Psoas muscle (tissue), 8 donors: Measurements from ENCODE around the gene XYLB. TPM values are rescaled to one million over a fixed set of nuclear protein-coding genes. Genes with fewer than 3 reads are reported as not detected.

ENCODE experiments used
- ATAC-seq, 4 donors: fragments of 200-7000 bp; cut with Tn5 transposase; one replicate each; pipeline ENCODE4 v1.9.1; 2020; ENCODE audit warnings: moderate library complexity in 3 of 4, mild to moderate bottlenecking in 2 of 4
- DNase-seq, 2 donors: peaks; one replicate each; pipeline ENCODE4 v3.0.0-alpha.2; 2020
- H3K27ac ChIP-seq: fragments of 200-600 bp; one replicate; pipeline ENCODE4 v1.8.0; 2022
- H3K27me3 ChIP-seq, 3 donors: fragments of 200-600 bp in 1 of 3; one replicate each; pipeline versions ENCODE4 v1.6.1 to v1.8.0; 2013 to 2022; ENCODE audit warnings: low read length in 2 of 3, mild to moderate bottlenecking in 2 of 3, moderate library complexity in 1 of 3; ENCODE audit not compliant: insufficient read depth in 3 of 3
- H3K36me3 ChIP-seq, 2 donors: fragments of 200-600 bp in 1 of 2; one replicate each; pipeline versions ENCODE4 v1.6.1 to v1.8.0; 2013 to 2022; ENCODE audit warnings: low read depth in 1 of 2, mild to moderate bottlenecking in 1 of 2, moderate library complexity in 1 of 2; ENCODE audit not compliant: insufficient read depth in 1 of 2
- H3K4me1 ChIP-seq: fragments of 200-600 bp; one replicate; pipeline ENCODE4 v1.8.0; 2022
- H3K4me3 ChIP-seq: fragments of 200-600 bp; one replicate; pipeline ENCODE4 v1.8.0; 2022; ENCODE audit warnings: mild to moderate bottlenecking
- H3K9me3 ChIP-seq: fragments of 200-600 bp; one replicate; pipeline ENCODE4 v1.8.0; 2022
- WGBS, 3 donors: extraction: QIAGEN DNeasy Blood & Tissue Kit; methylation state at CpG; one replicate each; pipeline versions ENCODE4 v1.1.6 to v1.1.7; 2013; 5-methylcytosine and 5-hydroxymethylcytosine counted together
- intact Hi-C, 2 donors: fragments of 100-400 bp; cut with DNase I; formaldehyde crosslinking; loops; one replicate each; pipeline versions ENCODE4 v1.11.0 to v1.14.2; 2022
- polyA plus RNA-seq, 3 donors: library from polyadenylated mRNA; stranded (reverse); fragments of 200-250 nt; gene quantifications; one replicate each; pipeline ENCODE4 v1.2.3, GENCODE V29; 2013
- total RNA-seq, 4 donors: library from RNA; stranded (reverse); fragmentation: NEBNext Ultra II Directional in 2 of 4; extraction: Animal tissue kit (Norgen Biotek cat#: 25700) in 2 of 4; gene quantifications; one replicate each; pipeline versions ENCODE4 v1.2.1 to v1.2.4, GENCODE V29; 2021 to 2023
- TF ChIP-seq, protein P1 (sequence below): fragments of 200-600 bp; IDR thresholded peaks from one replicate; pipeline ENCODE4 v1.8.0; 2022; ENCODE audit warnings: antibody characterized with exemption
- donor health status: healthy with polysubstance abuse.
- donor health status: DM: no; HTN: no; CAD: no; lungs with moderate emphysema.
- donor health status: Bipolar disorder and iron deficiency.
- donor health status: healthy.
- donor health status: DM: yes; HTN: yes; CAD: no.
- donor health status: DM: no; HTN: no; CAD: no.
- donor health status: DM: no; HTN: no; CAD: no.
- donor health status: DM: yes; HTN: yes; CAD: no.

XYLB gene
- total and polyA plus RNA-seq, 7 donors: 0.11 to 1.3 (median 0.78) TPM

DNA sequence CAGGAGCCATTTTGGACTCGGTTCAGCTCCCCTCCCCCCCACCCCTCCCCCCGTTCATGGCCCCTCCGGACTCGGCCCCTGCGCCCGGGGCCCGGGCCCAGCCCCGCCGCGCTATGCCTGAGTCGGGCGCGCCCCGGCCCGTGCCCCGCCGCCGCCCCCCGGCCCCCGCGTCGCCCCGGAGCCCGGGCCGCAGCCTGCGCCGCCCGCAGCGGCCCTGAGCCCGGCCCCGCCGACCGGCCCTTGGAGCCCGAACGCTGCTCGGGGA, 107.3 kb downstream of the XYLB start:
- DNase-seq (no peak), ATAC-seq (no peak)
- H3K36me3 ChIP-seq: no peaks in the 10 kb centered on the region
- peaks cover 35% of the 10 kb centered on the region for H3K4me1 ChIP-seq
- intact Hi-C loops: loop anchor here in 1 of 2 donors (10.0 kb wide), 1 partner anchor 319 kb away; the partner anchor contains the start of genes ACAA1 and MYD88
- H3K9me3 ChIP-seq: no peaks in the 10 kb centered on the region
- 1% methylated on average over 15 to 36 of the region's 36 CpGs for WGBS, 3 donors
- H3K27ac ChIP-seq: peak overlapping the region; percentile 96
- H3K4me3 ChIP-seq: peak overlapping the region; percentile 95
- no peaks in the 10 kb centered on the region for H3K27me3 ChIP-seq
- TF ChIP-seq, protein P1, sequence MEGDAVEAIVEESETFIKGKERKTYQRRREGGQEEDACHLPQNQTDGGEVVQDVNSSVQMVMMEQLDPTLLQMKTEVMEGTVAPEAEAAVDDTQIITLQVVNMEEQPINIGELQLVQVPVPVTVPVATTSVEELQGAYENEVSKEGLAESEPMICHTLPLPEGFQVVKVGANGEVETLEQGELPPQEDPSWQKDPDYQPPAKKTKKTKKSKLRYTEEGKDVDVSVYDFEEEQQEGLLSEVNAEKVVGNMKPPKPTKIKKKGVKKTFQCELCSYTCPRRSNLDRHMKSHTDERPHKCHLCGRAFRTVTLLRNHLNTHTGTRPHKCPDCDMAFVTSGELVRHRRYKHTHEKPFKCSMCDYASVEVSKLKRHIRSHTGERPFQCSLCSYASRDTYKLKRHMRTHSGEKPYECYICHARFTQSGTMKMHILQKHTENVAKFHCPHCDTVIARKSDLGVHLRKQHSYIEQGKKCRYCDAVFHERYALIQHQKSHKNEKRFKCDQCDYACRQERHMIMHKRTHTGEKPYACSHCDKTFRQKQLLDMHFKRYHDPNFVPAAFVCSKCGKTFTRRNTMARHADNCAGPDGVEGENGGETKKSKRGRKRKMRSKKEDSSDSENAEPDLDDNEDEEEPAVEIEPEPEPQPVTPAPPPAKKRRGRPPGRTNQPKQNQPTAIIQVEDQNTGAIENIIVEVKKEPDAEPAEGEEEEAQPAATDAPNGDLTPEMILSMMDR: no peak

DNA sequence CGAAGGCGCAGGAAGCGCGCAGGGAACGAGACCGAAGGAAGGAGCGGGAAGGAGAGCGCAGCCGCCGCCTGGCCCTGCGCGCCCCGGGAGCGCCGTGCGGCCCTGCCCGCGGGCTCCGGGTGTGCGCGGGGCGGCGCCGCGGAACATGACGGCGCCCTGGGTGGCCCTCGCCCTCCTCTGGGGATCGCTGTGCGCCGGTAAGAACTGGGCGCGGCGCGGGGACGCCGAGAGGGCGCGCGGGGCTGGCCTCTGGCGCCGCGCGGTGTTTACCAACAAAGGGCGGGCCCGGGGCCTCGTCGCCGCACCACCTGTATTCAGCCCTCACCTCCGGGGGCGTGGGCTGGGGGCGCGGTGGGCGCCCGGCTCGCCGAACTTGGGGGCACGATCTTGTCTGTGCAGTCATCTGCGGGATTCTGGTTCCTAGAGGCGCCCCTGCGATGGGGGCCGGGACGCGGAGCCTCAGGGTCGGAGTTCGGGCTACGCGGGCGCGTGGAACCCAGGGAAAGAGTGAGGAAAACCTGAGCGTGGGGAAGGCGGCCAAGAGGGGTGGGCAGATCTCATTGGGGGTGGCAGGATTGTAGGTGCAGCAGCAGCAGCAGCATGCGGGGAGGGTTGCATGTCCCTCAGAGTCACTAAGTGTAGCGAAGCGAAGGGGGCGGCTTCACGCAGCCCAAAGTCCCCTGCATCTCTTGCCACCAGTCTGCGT, 107.7 kb downstream of the XYLB start:
- H3K4me3 ChIP-seq: peak overlapping the region; percentile 95
- peaks cover 40% of the 10 kb centered on the region for H3K4me1 ChIP-seq
- H3K9me3 ChIP-seq: no peaks in the 10 kb centered on the region
- 0 to 1% (median 0%) methylated on average over 21 to 78 of the region's 78 CpGs for WGBS, 3 donors
- ATAC-seq (peak; percentile 15 to 64 (median 41)), DNase-seq (peak; percentile 39 to 70)
- intact Hi-C loops: loop anchor here in 1 of 2 donors (10.0 kb wide), 1 partner anchor 320 kb away; the partner anchor contains the start of genes ACAA1 and MYD88
- peak overlapping the region; percentile 96 for H3K27ac ChIP-seq
- no peaks in the 10 kb centered on the region for H3K27me3 ChIP-seq
- TF ChIP-seq, protein P1: no peak
- no peaks in the 10 kb centered on the region for H3K36me3 ChIP-seq

DNA sequence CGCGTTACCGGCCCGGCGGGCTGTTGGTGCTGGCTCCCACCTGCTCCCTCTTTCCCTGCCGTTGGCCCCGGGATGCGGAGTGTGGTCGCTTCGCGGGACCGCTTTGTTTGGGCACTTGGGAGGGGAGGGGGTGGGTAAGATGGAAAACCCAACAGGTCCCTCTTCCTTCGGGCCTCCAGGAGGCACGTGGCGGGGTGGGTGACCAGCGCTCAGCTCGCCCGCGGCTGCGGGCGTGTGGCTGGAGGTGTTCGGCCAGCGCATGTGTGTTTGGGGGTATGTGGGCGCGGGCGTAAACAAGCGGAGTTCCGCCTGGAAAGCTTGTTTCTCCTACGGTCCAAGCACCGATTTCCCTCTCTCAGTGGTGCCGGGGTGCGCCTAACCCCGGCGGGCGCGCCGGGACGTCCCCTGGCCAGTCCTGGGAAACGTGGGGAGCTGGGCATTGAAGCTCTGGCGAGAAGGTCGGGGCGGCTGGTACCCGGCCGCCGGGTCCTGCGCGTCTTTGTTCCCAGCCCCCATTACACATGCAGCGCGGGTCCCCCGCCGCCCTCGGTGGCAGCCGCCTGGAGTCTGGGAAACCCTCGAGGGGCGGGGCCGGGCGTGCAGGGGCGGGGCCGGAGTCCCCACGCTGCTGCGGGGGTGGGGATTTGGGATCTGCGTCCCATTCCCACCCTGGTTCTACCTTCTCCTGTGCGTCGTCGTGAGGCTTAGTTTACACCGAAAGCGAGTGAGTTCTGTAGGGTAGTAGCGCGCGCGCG, 108.5 kb downstream of the XYLB start:
- intact Hi-C loops: loop anchor here in 1 of 2 donors (10.0 kb wide), 1 partner anchor 320 kb away; the partner anchor contains the start of genes ACAA1 and MYD88
- DNase-seq (peak; percentile 77 to 85), ATAC-seq (peak; percentile 58 to 72 (median 63))
- TF ChIP-seq, protein P1: no peak
- Histone ChIP-seq H3K4me3 (peak overlapping the region; percentile 95), H3K27ac (peak overlapping the region; percentile 96), H3K36me3 (no peaks in the 10 kb centered on the region), H3K27me3 (no peaks in the 10 kb centered on the region), H3K9me3 (no peaks in the 10 kb centered on the region), H3K4me1 (peaks cover 47% of the 10 kb centered on the region)
- WGBS, 3 donors: 0% methylated on average over 39 to 72 of the region's 72 CpGs

DNA sequence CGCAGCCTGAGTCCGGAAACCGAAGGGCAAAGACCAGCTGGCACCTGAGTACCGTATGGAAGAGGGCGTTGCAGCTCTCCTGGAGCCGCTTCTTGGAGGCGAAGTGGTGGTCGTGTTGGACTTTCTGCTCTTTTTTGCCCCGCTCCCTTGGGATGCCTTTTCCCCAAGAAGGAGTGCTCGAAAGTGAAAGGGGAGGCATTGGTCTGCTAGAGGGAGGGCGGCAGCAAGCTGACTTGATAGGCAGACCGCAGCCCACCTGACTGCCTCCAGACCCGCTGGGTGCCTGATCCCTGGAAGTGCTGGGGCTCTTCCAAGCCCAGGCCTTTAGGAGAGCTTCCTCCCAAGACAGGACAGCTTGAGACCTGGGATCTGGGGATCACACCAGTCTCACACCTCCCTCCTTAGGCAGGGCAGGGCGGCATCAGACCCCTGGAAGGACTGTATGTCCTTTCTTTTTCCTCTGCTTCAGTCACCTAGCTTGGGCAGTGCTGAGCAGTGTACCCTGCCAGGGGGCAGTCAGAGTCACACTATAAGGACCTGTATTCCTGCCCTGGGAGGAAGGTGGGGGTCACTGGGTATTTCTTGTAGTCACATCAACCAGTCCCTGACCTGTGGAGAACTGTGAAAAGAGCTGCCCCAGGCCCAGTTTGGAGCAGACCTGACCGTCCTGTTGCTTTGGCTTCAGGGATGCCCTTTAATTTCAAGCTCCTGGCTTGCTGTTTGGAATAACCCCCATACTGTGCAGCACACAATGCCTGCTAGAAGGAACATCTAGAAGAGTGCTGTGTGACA, 109.2 kb downstream of the XYLB start:
- TF ChIP-seq, protein P1: no peak
- Histone ChIP-seq H3K27me3 (no peaks in the 10 kb centered on the region), H3K9me3 (no peaks in the 10 kb centered on the region), H3K4me1 (peaks cover 55% of the 10 kb centered on the region), H3K27ac (peak overlapping the region; percentile 96), H3K36me3 (no peaks in the 10 kb centered on the region), H3K4me3 (peak overlapping the region; percentile 95)
- peak in 1 of 2 donors; percentile 26 for DNase-seq
- peak in 2 of 4 donors; percentile 17 to 18 for ATAC-seq
- 6 to 12% (median 9%) methylated on average over 15 of the region's 15 CpGs for WGBS, 3 donors
- intact Hi-C loops: loop anchor here in 1 of 2 donors (10.0 kb wide), 1 partner anchor 321 kb away; the partner anchor contains the start of genes ACAA1 and MYD88
